ENCODE measurements around the gene VAT1L. TPM values are rescaled to one million over a fixed set of nuclear protein-coding genes. Genes with fewer than 3 reads are reported as not detected.

VAT1L gene
- total and polyA plus RNA-seq, 4 donors, result 0.17 to 0.98 (median 0.26) TPM

- Histone ChIP-seq H3K4me1 (ENCODE audit: control insufficient read depth in 4 of 4, insufficient read depth in 4 of 4, low read length in 3 of 4) (no peaks in the 10 kb centered on the region), H3K9me3 (ENCODE audit: control insufficient read depth in 4 of 4, low read length in 3 of 4) (peaks cover 0 to 9% (median 2%) of the 10 kb centered on the region in 4 donors), H3K36me3 (ENCODE audit: control insufficient read depth in 4 of 4, insufficient read depth in 3 of 4, low read depth in 1 of 4, low read length in 3 of 4) (no peaks in the 10 kb centered on the region), H3K4me3 (ENCODE audit: low read depth in 1 of 3, low read length in 3 of 3) (no peak overlapping the region), H3K9ac (ENCODE audit: low read depth in 1 of 2, low read length in 2 of 2) (no peak overlapping the region), H3K27ac (ENCODE audit: low read depth in 1 of 2, low read length in 2 of 2) (peak overlapping the region in 1 of 2 donors; percentile 25), H3K27me3 (ENCODE audit: control insufficient read depth in 4 of 4, insufficient read depth in 4 of 4, low read length in 3 of 4) (peaks cover 0 to 5% (median 2%) of the 10 kb centered on the region in 4 donors)
- no peak for DNase-seq (ENCODE audit: low spot score)
- no peak for TF ChIP-seq RAD21 (IDR thresholded peaks at IDR 0.05)
- no peak for TF ChIP-seq GABPA (IDR thresholded peaks at IDR 0.05 in 1 of 2, conservative IDR thresholded peaks at IDR 0.05 in 1 of 2)
- TF ChIP-seq SP1 (IDR thresholded peaks at IDR 0.05), result no peak
- no peak for TF ChIP-seq ATF3 (IDR thresholded peaks at IDR 0.05)
- TF ChIP-seq FOXA1 (IDR thresholded peaks at IDR 0.05), result no peak
- no peak for TF ChIP-seq JUND (IDR thresholded peaks at IDR 0.05)
- no peak for TF ChIP-seq TAF1 (conservative IDR thresholded peaks at IDR 0.05)
- no peak for TF ChIP-seq YY1 (IDR thresholded peaks at IDR 0.05)
- no peak for TF ChIP-seq HNF4G (IDR thresholded peaks at IDR 0.05)
- TF ChIP-seq HNF4A (conservative IDR thresholded peaks at IDR 0.05), result no peak
- no peak for TF ChIP-seq EGR1 (IDR thresholded peaks at IDR 0.05; ENCODE audit: low read depth in 2 of 2)
- no peak for TF ChIP-seq FOXA2 (IDR thresholded peaks at IDR 0.05)
- TF ChIP-seq REST (IDR thresholded peaks at IDR 0.05), result no peak
- TF ChIP-seq NR2F2 (IDR thresholded peaks at IDR 0.05), result no peak
- TF ChIP-seq ZBTB33 (IDR thresholded peaks at IDR 0.05), result no peak
- no peak for TF ChIP-seq CTCF (IDR thresholded peaks at IDR 0.05; ENCODE audit: low read depth, low read length, missing input control)
- no peak for TF ChIP-seq MAX (IDR thresholded peaks at IDR 0.05)
- no peak for TF ChIP-seq RXRA (IDR thresholded peaks at IDR 0.05)
- WGBS, result 52% methylated on average over 6 of the region's 6 CpGs
Observed at GRCh38 chr16:77993111-77993985, 205.0 kb downstream of the VAT1L start.
